ENCODE results near the gene HOXD10. TPM values are rescaled to one million over a fixed set of nuclear protein-coding genes. Genes with fewer than 3 reads are reported as not detected.

Gene HOXD10
- total and polyA plus RNA-seq, 2 experiments from 2014 or later, result not detected

DNA sequence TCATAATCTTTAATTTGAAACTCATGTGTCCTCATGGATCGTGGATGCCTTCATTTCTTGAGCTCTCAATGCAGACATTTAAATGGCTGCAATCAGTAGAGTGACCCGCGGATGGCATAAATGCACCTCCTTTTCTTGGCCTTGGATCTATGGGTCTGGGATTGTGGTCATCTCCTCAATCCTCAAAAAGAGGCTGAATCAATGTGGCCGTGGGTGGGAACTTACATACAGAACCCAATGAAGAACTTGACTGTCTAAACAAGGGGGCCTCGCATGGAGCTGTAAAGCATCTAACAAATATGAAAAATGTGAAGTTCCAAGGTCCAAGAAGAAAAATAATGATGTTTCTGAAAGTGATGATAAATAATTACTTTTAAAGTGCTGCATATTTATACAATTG, 21.2 kb upstream of the HOXD10 start:
- Mint-ChIP-seq H3K4me1 (peaks cover 48% of the 10 kb centered on the region), H3K4me3 (no peak overlapping the region), H3K27ac (no peak overlapping the region), H3K9me3 (peaks cover 4% of the 10 kb centered on the region; the same call in 2 of the 3 replicates), H3K36me3 (ENCODE audit: low read depth) (no peaks in the 10 kb centered on the region; the same call in 2 of the 3 replicates), H3K27me3 (ENCODE audit: insufficient read depth, low read depth, poor library complexity) (peaks cover 94% of the 10 kb centered on the region)
- Histone ChIP-seq H4K20me1 (replicated peaks; ENCODE audit: insufficient read depth) (peaks cover 29% of the 10 kb centered on the region), H3K27ac (ENCODE audit: low read depth) (no peak overlapping the region), H3K9me2 (ENCODE audit: insufficient read depth) (no peaks in the 10 kb centered on the region), H3K27me3 (ENCODE audit: insufficient read depth) (peaks cover 94% of the 10 kb centered on the region), H3F3A (replicated peaks; ENCODE audit: low read depth) (peaks cover 42% of the 10 kb centered on the region), H3K4me1 (ENCODE audit: insufficient read depth) (peaks cover 49% of the 10 kb centered on the region), H2AFZ (no peak overlapping the region), H3K4me3 (no peak overlapping the region), H3K79me2 (replicated peaks; ENCODE audit: insufficient read depth) (no peaks in the 10 kb centered on the region), H3K36me3 (ENCODE audit: insufficient read depth) (no peaks in the 10 kb centered on the region), H3K4me2 (no peak overlapping the region)
- TF ChIP-seq, protein P1, sequence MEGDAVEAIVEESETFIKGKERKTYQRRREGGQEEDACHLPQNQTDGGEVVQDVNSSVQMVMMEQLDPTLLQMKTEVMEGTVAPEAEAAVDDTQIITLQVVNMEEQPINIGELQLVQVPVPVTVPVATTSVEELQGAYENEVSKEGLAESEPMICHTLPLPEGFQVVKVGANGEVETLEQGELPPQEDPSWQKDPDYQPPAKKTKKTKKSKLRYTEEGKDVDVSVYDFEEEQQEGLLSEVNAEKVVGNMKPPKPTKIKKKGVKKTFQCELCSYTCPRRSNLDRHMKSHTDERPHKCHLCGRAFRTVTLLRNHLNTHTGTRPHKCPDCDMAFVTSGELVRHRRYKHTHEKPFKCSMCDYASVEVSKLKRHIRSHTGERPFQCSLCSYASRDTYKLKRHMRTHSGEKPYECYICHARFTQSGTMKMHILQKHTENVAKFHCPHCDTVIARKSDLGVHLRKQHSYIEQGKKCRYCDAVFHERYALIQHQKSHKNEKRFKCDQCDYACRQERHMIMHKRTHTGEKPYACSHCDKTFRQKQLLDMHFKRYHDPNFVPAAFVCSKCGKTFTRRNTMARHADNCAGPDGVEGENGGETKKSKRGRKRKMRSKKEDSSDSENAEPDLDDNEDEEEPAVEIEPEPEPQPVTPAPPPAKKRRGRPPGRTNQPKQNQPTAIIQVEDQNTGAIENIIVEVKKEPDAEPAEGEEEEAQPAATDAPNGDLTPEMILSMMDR (conservative IDR thresholded peaks at IDR 0.05; ENCODE audit: low read depth in 2 of 2), result no peak
- peak; percentile 54 for TF ChIP-seq EZH2 (IDR thresholded peaks at IDR 0.05; ENCODE audit: low read depth, unreplicated experiment)
- TF ChIP-seq, protein P2, sequence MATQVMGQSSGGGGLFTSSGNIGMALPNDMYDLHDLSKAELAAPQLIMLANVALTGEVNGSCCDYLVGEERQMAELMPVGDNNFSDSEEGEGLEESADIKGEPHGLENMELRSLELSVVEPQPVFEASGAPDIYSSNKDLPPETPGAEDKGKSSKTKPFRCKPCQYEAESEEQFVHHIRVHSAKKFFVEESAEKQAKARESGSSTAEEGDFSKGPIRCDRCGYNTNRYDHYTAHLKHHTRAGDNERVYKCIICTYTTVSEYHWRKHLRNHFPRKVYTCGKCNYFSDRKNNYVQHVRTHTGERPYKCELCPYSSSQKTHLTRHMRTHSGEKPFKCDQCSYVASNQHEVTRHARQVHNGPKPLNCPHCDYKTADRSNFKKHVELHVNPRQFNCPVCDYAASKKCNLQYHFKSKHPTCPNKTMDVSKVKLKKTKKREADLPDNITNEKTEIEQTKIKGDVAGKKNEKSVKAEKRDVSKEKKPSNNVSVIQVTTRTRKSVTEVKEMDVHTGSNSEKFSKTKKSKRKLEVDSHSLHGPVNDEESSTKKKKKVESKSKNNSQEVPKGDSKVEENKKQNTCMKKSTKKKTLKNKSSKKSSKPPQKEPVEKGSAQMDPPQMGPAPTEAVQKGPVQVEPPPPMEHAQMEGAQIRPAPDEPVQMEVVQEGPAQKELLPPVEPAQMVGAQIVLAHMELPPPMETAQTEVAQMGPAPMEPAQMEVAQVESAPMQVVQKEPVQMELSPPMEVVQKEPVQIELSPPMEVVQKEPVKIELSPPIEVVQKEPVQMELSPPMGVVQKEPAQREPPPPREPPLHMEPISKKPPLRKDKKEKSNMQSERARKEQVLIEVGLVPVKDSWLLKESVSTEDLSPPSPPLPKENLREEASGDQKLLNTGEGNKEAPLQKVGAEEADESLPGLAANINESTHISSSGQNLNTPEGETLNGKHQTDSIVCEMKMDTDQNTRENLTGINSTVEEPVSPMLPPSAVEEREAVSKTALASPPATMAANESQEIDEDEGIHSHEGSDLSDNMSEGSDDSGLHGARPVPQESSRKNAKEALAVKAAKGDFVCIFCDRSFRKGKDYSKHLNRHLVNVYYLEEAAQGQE (IDR thresholded peaks at IDR 0.05; ENCODE audit: unreplicated experiment), result no peak
- ATAC-seq (no peak), DNase-seq (ENCODE audit: low spot score) (no peak)

DNA sequence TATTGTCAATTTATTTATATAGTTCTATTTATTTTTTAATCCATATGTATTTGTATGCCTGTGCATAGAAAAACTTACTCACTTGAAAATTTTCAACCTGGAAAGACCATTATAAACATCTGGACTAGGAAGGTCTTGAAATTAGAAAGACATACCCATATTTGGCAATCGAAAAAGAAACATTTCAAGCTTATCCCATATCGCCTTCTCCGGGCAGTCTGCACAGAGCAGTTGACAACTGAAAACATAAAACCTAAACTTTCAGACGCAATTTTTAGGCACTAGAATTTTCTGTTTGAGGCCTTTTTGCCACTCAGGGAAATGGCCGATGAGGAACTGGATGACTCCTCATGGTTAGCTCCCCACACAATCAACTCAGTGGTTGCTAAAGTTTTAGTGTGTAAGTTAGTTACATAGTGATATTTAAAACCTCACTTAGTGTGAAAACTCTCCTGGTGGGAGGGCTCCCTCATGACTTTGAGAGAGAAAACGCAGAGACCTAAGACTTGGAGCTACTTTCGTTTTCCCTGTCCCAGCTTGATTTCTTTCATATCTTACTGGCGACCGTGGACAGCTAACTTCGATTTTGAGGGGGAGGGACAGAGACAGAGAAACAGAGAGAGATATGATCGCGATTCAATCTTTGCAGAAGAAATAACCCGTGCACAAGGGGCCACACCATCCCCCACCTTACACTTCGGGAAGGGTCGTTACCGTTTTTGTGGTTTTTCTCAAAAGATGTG, 20.2 kb upstream of the HOXD10 start:
- Histone ChIP-seq H3K79me2 (replicated peaks; ENCODE audit: insufficient read depth) (no peaks in the 10 kb centered on the region), H3K9me2 (ENCODE audit: insufficient read depth) (no peaks in the 10 kb centered on the region), H3F3A (replicated peaks; ENCODE audit: low read depth) (peaks cover 33% of the 10 kb centered on the region), H3K27ac (ENCODE audit: low read depth) (no peak overlapping the region), H3K36me3 (ENCODE audit: insufficient read depth) (no peaks in the 10 kb centered on the region), H3K4me1 (ENCODE audit: insufficient read depth) (peaks cover 54% of the 10 kb centered on the region), H2AFZ (no peak overlapping the region), H3K27me3 (ENCODE audit: insufficient read depth) (peaks cover 94% of the 10 kb centered on the region), H3K4me2 (peak overlapping the region; percentile 72), H3K4me3 (peak overlapping the region; percentile 46), H4K20me1 (replicated peaks; ENCODE audit: insufficient read depth) (peaks cover 26% of the 10 kb centered on the region)
- TF ChIP-seq EZH2 (IDR thresholded peaks at IDR 0.05; ENCODE audit: low read depth, unreplicated experiment), result peak; percentile 23
- TF ChIP-seq, protein P3, sequence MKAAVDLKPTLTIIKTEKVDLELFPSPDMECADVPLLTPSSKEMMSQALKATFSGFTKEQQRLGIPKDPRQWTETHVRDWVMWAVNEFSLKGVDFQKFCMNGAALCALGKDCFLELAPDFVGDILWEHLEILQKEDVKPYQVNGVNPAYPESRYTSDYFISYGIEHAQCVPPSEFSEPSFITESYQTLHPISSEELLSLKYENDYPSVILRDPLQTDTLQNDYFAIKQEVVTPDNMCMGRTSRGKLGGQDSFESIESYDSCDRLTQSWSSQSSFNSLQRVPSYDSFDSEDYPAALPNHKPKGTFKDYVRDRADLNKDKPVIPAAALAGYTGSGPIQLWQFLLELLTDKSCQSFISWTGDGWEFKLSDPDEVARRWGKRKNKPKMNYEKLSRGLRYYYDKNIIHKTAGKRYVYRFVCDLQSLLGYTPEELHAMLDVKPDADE (IDR thresholded peaks at IDR 0.05), result no peak
- ATAC-seq (no peak), DNase-seq (ENCODE audit: low spot score) (no peak)
- Mint-ChIP-seq H3K4me1 (peaks cover 47% of the 10 kb centered on the region), H3K36me3 (ENCODE audit: low read depth) (no peaks in the 10 kb centered on the region; the same call in 2 of the 3 replicates), H3K4me3 (peak overlapping the region; percentile 68), H3K27me3 (ENCODE audit: insufficient read depth, low read depth, poor library complexity) (peaks cover 94% of the 10 kb centered on the region), H3K27ac (no peak overlapping the region), H3K9me3 (no peaks in the 10 kb centered on the region; the same call in 2 of the 3 replicates)

Data from GM23338 (cell line).